ENCODE data around the gene C16orf89.
A peak's percentile ranks its signal among the peaks of the same experiment; 100 is the strongest.

The C16orf89 gene

DNA sequence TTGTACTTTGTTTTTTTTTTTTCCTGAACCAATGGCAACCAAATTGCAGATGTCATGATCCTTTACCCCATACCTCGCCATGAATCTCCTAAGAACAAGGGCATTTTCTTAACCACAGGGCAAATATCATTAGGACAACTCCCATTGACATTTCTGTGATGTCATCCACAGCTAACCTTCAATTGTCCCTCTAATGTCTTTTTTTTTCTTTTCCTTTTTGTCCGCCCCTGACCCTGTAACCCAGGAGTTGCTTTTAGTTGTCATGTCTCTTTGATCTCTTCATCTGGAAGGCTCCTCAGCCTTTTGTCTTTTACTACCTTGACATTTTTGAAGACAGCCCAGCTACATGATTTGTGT, 31.6 kb downstream of the C16orf89 start:
- TF ChIP-seq POLR2AphosphoS5 (IDR thresholded peaks at IDR 0.05; ENCODE audit: low read depth, low read length) (no peak), TAF1 (IDR thresholded peaks at IDR 0.05; ENCODE audit: borderline replicate concordance, insufficient read depth, low read length) (no peak), FOXP2 (optimal IDR thresholded peaks at IDR 0.05; ENCODE audit: borderline replicate concordance, extremely low read depth, extremely low read length, insufficient read depth) (no peak), SIN3A (IDR thresholded peaks at IDR 0.05; ENCODE audit: borderline replicate concordance, insufficient read depth, low read length) (no peak)
- TF ChIP-seq, protein P1, sequence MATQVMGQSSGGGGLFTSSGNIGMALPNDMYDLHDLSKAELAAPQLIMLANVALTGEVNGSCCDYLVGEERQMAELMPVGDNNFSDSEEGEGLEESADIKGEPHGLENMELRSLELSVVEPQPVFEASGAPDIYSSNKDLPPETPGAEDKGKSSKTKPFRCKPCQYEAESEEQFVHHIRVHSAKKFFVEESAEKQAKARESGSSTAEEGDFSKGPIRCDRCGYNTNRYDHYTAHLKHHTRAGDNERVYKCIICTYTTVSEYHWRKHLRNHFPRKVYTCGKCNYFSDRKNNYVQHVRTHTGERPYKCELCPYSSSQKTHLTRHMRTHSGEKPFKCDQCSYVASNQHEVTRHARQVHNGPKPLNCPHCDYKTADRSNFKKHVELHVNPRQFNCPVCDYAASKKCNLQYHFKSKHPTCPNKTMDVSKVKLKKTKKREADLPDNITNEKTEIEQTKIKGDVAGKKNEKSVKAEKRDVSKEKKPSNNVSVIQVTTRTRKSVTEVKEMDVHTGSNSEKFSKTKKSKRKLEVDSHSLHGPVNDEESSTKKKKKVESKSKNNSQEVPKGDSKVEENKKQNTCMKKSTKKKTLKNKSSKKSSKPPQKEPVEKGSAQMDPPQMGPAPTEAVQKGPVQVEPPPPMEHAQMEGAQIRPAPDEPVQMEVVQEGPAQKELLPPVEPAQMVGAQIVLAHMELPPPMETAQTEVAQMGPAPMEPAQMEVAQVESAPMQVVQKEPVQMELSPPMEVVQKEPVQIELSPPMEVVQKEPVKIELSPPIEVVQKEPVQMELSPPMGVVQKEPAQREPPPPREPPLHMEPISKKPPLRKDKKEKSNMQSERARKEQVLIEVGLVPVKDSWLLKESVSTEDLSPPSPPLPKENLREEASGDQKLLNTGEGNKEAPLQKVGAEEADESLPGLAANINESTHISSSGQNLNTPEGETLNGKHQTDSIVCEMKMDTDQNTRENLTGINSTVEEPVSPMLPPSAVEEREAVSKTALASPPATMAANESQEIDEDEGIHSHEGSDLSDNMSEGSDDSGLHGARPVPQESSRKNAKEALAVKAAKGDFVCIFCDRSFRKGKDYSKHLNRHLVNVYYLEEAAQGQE (IDR thresholded peaks at IDR 0.05; ENCODE audit: insufficient read depth in 1 of 2, low read depth in 2 of 2, low read length in 2 of 2): no peak

DNA sequence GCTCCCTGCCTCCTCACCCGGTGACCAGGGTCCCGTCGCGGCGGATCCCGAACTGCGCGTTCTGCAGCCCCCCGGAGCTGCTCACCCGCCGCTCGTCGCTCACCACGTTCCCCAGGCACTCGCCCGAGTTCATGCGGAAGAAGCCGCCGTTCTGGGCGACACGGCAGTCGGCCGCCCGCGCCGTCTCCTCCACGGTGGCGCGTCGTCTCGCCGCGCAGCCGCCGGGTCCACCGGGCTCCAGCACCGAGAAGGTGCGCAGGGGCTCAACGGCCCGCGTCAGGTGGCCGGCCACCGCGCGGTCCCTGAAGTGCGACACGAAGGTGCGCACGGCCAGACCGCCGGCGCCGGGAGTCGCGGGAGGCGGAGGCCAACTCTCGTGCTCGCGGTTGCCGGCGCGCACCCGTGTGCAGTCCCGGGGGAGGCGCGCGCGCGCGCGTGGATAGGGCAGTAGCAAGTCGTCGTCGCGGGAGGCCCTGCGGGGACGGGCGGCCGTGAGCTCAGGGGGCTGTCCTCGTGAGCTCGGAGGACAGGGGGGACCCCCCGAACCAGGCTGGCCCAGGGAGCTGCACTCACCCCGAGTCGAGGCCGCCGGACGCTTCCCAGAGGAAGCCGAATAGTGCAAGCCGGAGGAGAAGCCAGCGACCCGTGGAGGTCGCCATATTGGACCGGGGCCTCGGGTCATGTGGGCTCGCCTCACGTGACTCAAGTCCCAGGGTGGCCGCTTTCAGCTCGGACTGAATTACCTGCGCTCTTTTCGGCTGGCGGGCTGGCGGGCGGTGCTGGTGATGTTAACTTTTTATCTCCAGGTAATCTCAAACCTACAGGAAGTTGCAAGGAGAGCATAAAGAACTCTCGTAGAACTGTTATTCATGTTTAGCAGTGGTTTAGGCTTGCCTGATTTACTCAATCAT, 32.2 kb downstream of the C16orf89 start, which contains the start of gene NAGPA:
Gene NAGPA, minus strand, starts transcription at position 680 of the 911 bp plus-strand sequence. Its CDS starts 21 bp downstream, at position 659.
- TF ChIP-seq, protein P1 (IDR thresholded peaks at IDR 0.05; ENCODE audit: insufficient read depth in 1 of 2, low read depth in 2 of 2, low read length in 2 of 2): peak in 1 of 2 experiments; percentile 52; a peak in 1 of 4 replicates
- TF ChIP-seq POLR2AphosphoS5 (IDR thresholded peaks at IDR 0.05; ENCODE audit: low read depth, low read length) (peak; percentile 76), TAF1 (IDR thresholded peaks at IDR 0.05; ENCODE audit: borderline replicate concordance, insufficient read depth, low read length) (peak; percentile 86), SIN3A (IDR thresholded peaks at IDR 0.05; ENCODE audit: borderline replicate concordance, insufficient read depth, low read length) (peak; percentile 97; the same call in 1 of the 2 replicates), FOXP2 (optimal IDR thresholded peaks at IDR 0.05; ENCODE audit: borderline replicate concordance, extremely low read depth, extremely low read length, insufficient read depth) (no peak)

DNA sequence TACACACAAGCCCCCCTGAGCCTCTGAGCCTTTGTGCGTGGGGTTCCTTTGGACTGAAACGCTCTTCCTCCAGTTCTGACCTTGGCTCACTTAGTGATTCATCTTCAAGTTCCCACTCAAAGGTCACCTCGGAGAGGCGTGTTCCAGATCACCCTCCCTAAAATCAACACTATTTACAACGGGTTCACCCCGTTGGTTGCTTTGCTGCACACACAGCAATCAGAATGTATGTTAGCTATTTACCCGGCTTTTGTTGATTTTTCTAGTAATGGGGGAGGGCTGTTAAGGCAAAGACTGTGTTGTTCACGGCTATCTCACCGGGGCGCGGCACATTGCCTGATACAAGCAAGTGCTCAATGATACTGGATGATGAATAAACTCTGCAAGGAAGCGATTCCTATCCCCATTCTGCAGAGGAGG, 33.0 kb downstream of the C16orf89 start:
- no peak for TF ChIP-seq SIN3A (IDR thresholded peaks at IDR 0.05; ENCODE audit: borderline replicate concordance, insufficient read depth, low read length)
- TF ChIP-seq, protein P1 (IDR thresholded peaks at IDR 0.05; ENCODE audit: insufficient read depth in 1 of 2, low read depth in 2 of 2, low read length in 2 of 2): no peak
- TF ChIP-seq TAF1 (IDR thresholded peaks at IDR 0.05; ENCODE audit: borderline replicate concordance, insufficient read depth, low read length): no peak
- no peak for TF ChIP-seq POLR2AphosphoS5 (IDR thresholded peaks at IDR 0.05; ENCODE audit: low read depth, low read length)
- TF ChIP-seq FOXP2 (optimal IDR thresholded peaks at IDR 0.05; ENCODE audit: borderline replicate concordance, extremely low read depth, extremely low read length, insufficient read depth): no peak

DNA sequence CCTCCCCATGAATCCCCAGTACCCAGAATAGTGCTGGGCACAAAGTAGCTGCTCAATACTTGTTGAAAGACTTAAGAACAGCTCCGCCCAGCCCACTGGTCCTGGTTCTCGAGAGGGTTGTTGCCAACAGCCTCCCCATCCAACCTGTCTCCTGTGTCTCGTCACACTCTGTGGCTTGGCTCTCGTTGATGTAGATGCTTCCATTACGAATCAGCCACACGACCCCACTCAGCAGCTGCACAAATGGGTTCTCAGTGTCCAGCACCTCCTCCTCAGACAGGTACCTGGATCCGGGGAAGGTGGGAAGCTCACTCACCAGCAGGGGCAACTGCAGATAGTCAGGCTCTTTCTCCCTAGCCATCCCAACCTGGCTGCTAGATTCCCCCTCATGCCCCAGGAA, 34.2 kb downstream of the C16orf89 start:
- TF ChIP-seq TAF1 (IDR thresholded peaks at IDR 0.05; ENCODE audit: borderline replicate concordance, insufficient read depth, low read length) (no peak), SIN3A (IDR thresholded peaks at IDR 0.05; ENCODE audit: borderline replicate concordance, insufficient read depth, low read length) (no peak), POLR2AphosphoS5 (IDR thresholded peaks at IDR 0.05; ENCODE audit: low read depth, low read length) (no peak), FOXP2 (optimal IDR thresholded peaks at IDR 0.05; ENCODE audit: borderline replicate concordance, extremely low read depth, extremely low read length, insufficient read depth) (no peak)
- TF ChIP-seq, protein P1 (IDR thresholded peaks at IDR 0.05; ENCODE audit: insufficient read depth in 1 of 2, low read depth in 2 of 2, low read length in 2 of 2): no peak
